Tibial artery (tissue), 4 donors: Measurements from ENCODE around the gene AEN.

ENCODE experiments used
- DNase-seq, 2 donors: peaks; one replicate each; pipeline ENCODE4 v3.0.0-alpha.2; 2019
- H3K27ac ChIP-seq, 2 donors: fragments of 200-600 bp; sonication (generic) in 1 of 2; 1 replicate in 1 of 2; 2 replicates in 1 of 2; pipeline ENCODE4 v1.5.1; 2018 to 2019; ENCODE audit warnings: mild to moderate bottlenecking in 1 of 2
- H3K27me3 ChIP-seq, 2 donors: fragments of 200-600 bp; sonication (generic) in 1 of 2; one replicate each; pipeline versions ENCODE4 v1.5.1 to v1.6.0; 2016 to 2019
- H3K36me3 ChIP-seq, 3 donors: fragments of 200-600 bp; sonication (generic) in 2 of 3; one replicate each; pipeline ENCODE4 v1.5.1; 2016 to 2019; ENCODE audit warnings: mild to moderate bottlenecking in 2 of 3
- H3K4me1 ChIP-seq, 4 donors: fragments of 200-600 bp; sonication (generic) in 2 of 4; 1 replicate in 3 of 4; 2 replicates in 1 of 4; pipeline ENCODE4 v1.5.1; 2016 to 2019
- H3K4me3 ChIP-seq, 2 donors: fragments of 200-600 bp; sonication (generic) in 1 of 2; 1 replicate in 1 of 2; 2 replicates in 1 of 2; pipeline ENCODE4 v1.5.1; 2018 to 2019; ENCODE audit warnings: mild to moderate bottlenecking in 2 of 2
- H3K9me3 ChIP-seq, 3 donors: fragments of 200-600 bp; sonication (generic) in 1 of 3; one replicate each; pipeline ENCODE4 v1.5.1; 2016 to 2019
- CTCF ChIP-seq, 2 experiments: fragments of 200-600 bp in 1 of 2; fragments of 450-650 bp in 1 of 2; IDR thresholded peaks; one replicate each; pipeline ENCODE4 v1.5.1; 2017 to 2019; ENCODE audit warnings: antibody characterized with exemption in 2 of 2, mild to moderate bottlenecking in 1 of 2, moderate library complexity in 1 of 2
- intact Hi-C: fragments of 100-400 bp; cut with DNase I; formaldehyde crosslinking; loops from one replicate; pipeline ENCODE4 v1.15.0; 2023; ENCODE audit warnings: low total_unique reads

The AEN gene

GRCh38 chr15:88624971-88625490 is 3.9 kb downstream of the AEN start:
- no peak for TF ChIP-seq CTCF (IDR thresholded peaks at IDR 0.05)
- intact Hi-C loops, result no loop called here

GRCh38 chr15:88625943-88626741 is 5.0 kb downstream of the AEN start:
- Histone ChIP-seq H3K36me3 (peaks cover 24 to 49% (median 45%) of the 10 kb centered on the region in 3 donors), H3K27ac (no peak overlapping the region), H3K27me3 (no peaks in the 10 kb centered on the region), H3K4me1 (peaks cover 0 to 35% (median 20%) of the 10 kb centered on the region in 4 donors), H3K9me3 (no peaks in the 10 kb centered on the region), H3K4me3 (no peak overlapping the region)
- DNase-seq, result peak in 1 of 2 donors; percentile 55
- intact Hi-C loops, result no loop called here
- no peak for TF ChIP-seq CTCF (IDR thresholded peaks at IDR 0.05)

More at GRCh38 chr15:88624971-88625490, 3.9 kb downstream of the AEN start:
- Histone ChIP-seq H3K4me1 (peaks cover 0 to 40% (median 24%) of the 10 kb centered on the region in 4 donors), H3K9me3 (no peaks in the 10 kb centered on the region), H3K4me3 (peak overlapping the region in 1 of 2 donors; percentile 6), H3K36me3 (peaks cover 14 to 38% (median 34%) of the 10 kb centered on the region in 3 donors), H3K27me3 (no peaks in the 10 kb centered on the region), H3K27ac (peak overlapping the region in 1 of 2 donors; percentile 35)
- DNase-seq, result no peak

- H3K4me3 ChIP-seq, result no peak overlapping the region
- no peaks in the 10 kb centered on the region for H3K9me3 ChIP-seq
- H3K36me3 ChIP-seq, result peaks cover 25 to 56% (median 56%) of the 10 kb centered on the region in 3 donors
- H3K27ac ChIP-seq, result no peak overlapping the region
- no peaks in the 10 kb centered on the region for H3K27me3 ChIP-seq
- DNase-seq, result peak in 1 of 2 donors; percentile 1
- H3K4me1 ChIP-seq, result peaks cover 0 to 25% (median 11%) of the 10 kb centered on the region in 4 donors
- no peak for TF ChIP-seq CTCF (IDR thresholded peaks at IDR 0.05)
- intact Hi-C loops, result no loop called here
These were observed 6.3 kb downstream of the AEN start for GRCh38 chr15:88627463-88627862.

GRCh38 chr15:88628018-88628654 is 7.0 kb downstream of the AEN start:
- H3K27me3 ChIP-seq, result no peaks in the 10 kb centered on the region
- peaks cover 0 to 19% (median 6%) of the 10 kb centered on the region in 4 donors for H3K4me1 ChIP-seq
- DNase-seq, result peak; percentile 14 to 55
- peaks cover 25 to 62% (median 56%) of the 10 kb centered on the region in 3 donors for H3K36me3 ChIP-seq
- H3K27ac ChIP-seq, result no peak overlapping the region
- H3K9me3 ChIP-seq, result no peaks in the 10 kb centered on the region
- TF ChIP-seq CTCF (IDR thresholded peaks at IDR 0.05), result no peak
- H3K4me3 ChIP-seq, result no peak overlapping the region
- intact Hi-C loops, result no loop called here

- Histone ChIP-seq H3K27ac (no peak overlapping the region), H3K36me3 (peaks cover 25 to 65% (median 56%) of the 10 kb centered on the region in 3 donors), H3K4me1 (peaks cover 0 to 9% (median under 1%) of the 10 kb centered on the region in 4 donors), H3K9me3 (no peaks in the 10 kb centered on the region), H3K4me3 (no peak overlapping the region), H3K27me3 (no peaks in the 10 kb centered on the region)
- intact Hi-C loops, result no loop called here
- peak; percentile 9 to 52 for DNase-seq
- no peak for TF ChIP-seq CTCF (IDR thresholded peaks at IDR 0.05)
These were observed 7.9 kb downstream of the AEN start for GRCh38 chr15:88629071-88629470.
